Activated T-helper 2 cell treated with anti-CD3 and anti-CD28 coated beads, Interferon-gamma antibody, Interleukin-2, Interleukin-4, amounts not matched to agents 10 μg/mL and 5 μg/mL and 100 μg/mL, durations not matched to agents 14 hours and 24 hours and 36 hours (primary cell): ENCODE measurements around the gene HEXD. TPM values are rescaled to one million over a fixed set of nuclear protein-coding genes. Genes with fewer than 3 reads are reported as not detected.

Source experiments
- DNase-seq: peaks from one replicate; pipeline ENCODE4 v3.0.0; 2021; ENCODE audit warnings: low spot score
- H3K27ac Mint-ChIP-seq: one replicate; pipeline ENCODE4 v1.8.0; 2021; ENCODE audit warnings: mixed read lengths
- H3K27me3 Mint-ChIP-seq: one replicate; pipeline ENCODE4 v1.8.0; 2021; ENCODE audit warnings: low read depth, mixed read lengths
- H3K36me3 Mint-ChIP-seq: one replicate; pipeline ENCODE4 v1.8.0; 2021; ENCODE audit warnings: low read depth, mixed read lengths
- H3K4me1 Mint-ChIP-seq: one replicate; pipeline ENCODE4 v1.8.0; 2021; ENCODE audit warnings: low read depth, mixed read lengths
- H3K4me3 Mint-ChIP-seq: one replicate; pipeline ENCODE4 v1.8.0; 2021; ENCODE audit warnings: low read depth, mild to moderate bottlenecking, moderate library complexity, mixed read lengths
- H3K9me3 Mint-ChIP-seq: one replicate; pipeline ENCODE4 v1.8.0; 2021; ENCODE audit warnings: mixed read lengths
- intact Hi-C: fragments of 100-400 bp; cut with micrococcal nuclease; formaldehyde crosslinking; loops from one replicate; pipeline ENCODE4 v1.15.1; 2023
- total RNA-seq: library from RNA; stranded (reverse); gene quantifications from 2 replicates; pipeline ENCODE4 v1.2.3, GENCODE V29; 2022

The HEXD gene
- total RNA-seq, 1 donor from 2014 or later, result 36.7 TPM

GRCh38 chr17:82477934-82478333, 59.8 kb downstream of the HEXD start:
- H3K4me3 Mint-ChIP-seq, result no peak overlapping the region
- H3K4me1 Mint-ChIP-seq, result peaks cover 11% of the 10 kb centered on the region
- H3K27ac Mint-ChIP-seq, result no peak overlapping the region
- no peaks in the 10 kb centered on the region for H3K9me3 Mint-ChIP-seq
- DNase-seq, result no peak
- peaks cover 61% of the 10 kb centered on the region for H3K36me3 Mint-ChIP-seq
- H3K27me3 Mint-ChIP-seq, result no peaks in the 10 kb centered on the region
- intact Hi-C loops, result no loop called here

- DNase-seq, result no peak
- peak overlapping the region; percentile 16 for H3K27ac Mint-ChIP-seq
- peaks cover 65% of the 10 kb centered on the region for H3K36me3 Mint-ChIP-seq
- H3K27me3 Mint-ChIP-seq, result no peaks in the 10 kb centered on the region
- intact Hi-C loops, result no loop called here
- peaks cover 11% of the 10 kb centered on the region for H3K4me1 Mint-ChIP-seq
- H3K4me3 Mint-ChIP-seq, result no peak overlapping the region
- no peaks in the 10 kb centered on the region for H3K9me3 Mint-ChIP-seq
Measured at GRCh38 chr17:82479602-82480001, 61.5 kb downstream of the HEXD start.

- Mint-ChIP-seq H3K36me3 (peaks cover 67% of the 10 kb centered on the region), H3K4me1 (peaks cover 11% of the 10 kb centered on the region)
- intact Hi-C loops, result no loop called here
Measured at GRCh38 chr17:82480318-82480717, 62.2 kb downstream of the HEXD start.

GRCh38 chr17:82483204-82483660, 65.1 kb downstream of the HEXD start:
- H3K4me1 Mint-ChIP-seq, result peaks cover 9% of the 10 kb centered on the region
- no peak for DNase-seq
- no peaks in the 10 kb centered on the region for H3K9me3 Mint-ChIP-seq
- no peaks in the 10 kb centered on the region for H3K27me3 Mint-ChIP-seq
- no peak overlapping the region for H3K4me3 Mint-ChIP-seq
- peaks cover 77% of the 10 kb centered on the region for H3K36me3 Mint-ChIP-seq
- intact Hi-C loops, result no loop called here
- H3K27ac Mint-ChIP-seq, result no peak overlapping the region

More at GRCh38 chr17:82480318-82480717, 62.2 kb downstream of the HEXD start:
- H3K27ac Mint-ChIP-seq, result no peak overlapping the region
- DNase-seq, result no peak
- H3K27me3 Mint-ChIP-seq, result no peaks in the 10 kb centered on the region
- no peak overlapping the region for H3K4me3 Mint-ChIP-seq
- H3K9me3 Mint-ChIP-seq, result no peaks in the 10 kb centered on the region

DNA sequence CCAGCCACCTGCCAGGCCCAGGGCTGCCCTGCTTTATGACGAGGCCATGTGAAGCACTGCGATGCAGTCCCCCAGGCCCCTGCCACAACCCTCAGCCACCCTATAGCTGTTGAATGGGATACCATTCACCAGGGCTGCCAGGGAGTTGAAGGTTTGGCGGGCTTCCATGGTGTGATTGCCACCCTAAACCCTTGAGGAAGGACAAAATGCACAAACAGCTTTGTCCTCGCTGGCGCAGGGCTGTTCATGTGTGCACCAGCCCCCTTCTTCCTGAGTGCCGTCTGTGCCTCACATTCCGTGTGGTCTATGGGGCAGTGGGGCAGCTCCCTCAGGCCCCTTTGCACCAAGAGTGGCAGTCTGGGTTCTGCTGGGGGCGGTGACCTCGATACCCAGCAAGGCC, 65.7 kb downstream of the HEXD start:
- Mint-ChIP-seq H3K27ac (no peak overlapping the region), H3K36me3 (peaks cover 82% of the 10 kb centered on the region), H3K4me3 (no peak overlapping the region), H3K9me3 (no peaks in the 10 kb centered on the region), H3K27me3 (no peaks in the 10 kb centered on the region), H3K4me1 (peaks cover 7% of the 10 kb centered on the region)
- intact Hi-C loops, result no loop called here
- DNase-seq, result no peak

GRCh38 chr17:82486231-82487094, 68.3 kb downstream of the HEXD start:
- peaks cover 6% of the 10 kb centered on the region for H3K4me1 Mint-ChIP-seq
- no peaks in the 10 kb centered on the region for H3K27me3 Mint-ChIP-seq
- no peaks in the 10 kb centered on the region for H3K9me3 Mint-ChIP-seq
- H3K27ac Mint-ChIP-seq, result peak overlapping the region; percentile 28
- no peak overlapping the region for H3K4me3 Mint-ChIP-seq
- intact Hi-C loops, result no loop called here
- no peak for DNase-seq
- peaks cover 64% of the 10 kb centered on the region for H3K36me3 Mint-ChIP-seq

DNA sequence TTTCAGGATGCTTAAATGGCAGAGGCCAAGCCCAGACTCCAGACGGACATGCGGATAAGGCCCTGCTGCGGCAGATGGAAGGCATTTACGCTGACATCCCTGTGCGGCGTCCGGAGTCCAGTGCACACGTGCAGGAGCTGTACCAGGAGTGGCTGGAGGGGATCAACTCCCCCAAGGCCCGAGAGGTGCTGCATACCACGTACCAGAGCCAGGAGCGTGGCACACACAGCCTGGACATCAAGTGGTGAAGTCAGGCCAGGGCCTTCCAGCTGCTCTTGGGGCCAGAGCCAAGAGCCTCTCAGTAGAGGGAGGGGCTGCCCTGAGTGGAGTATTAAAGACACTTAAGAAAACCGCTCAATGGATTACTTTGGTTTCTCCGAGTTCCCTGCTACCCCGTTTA, 69.8 kb downstream of the HEXD start:
- H3K4me1 Mint-ChIP-seq, result peaks cover 6% of the 10 kb centered on the region
- no peak overlapping the region for H3K4me3 Mint-ChIP-seq
- DNase-seq, result no peak
- peaks cover 55% of the 10 kb centered on the region for H3K36me3 Mint-ChIP-seq
- H3K27ac Mint-ChIP-seq, result no peak overlapping the region
- no peaks in the 10 kb centered on the region for H3K27me3 Mint-ChIP-seq
- no peaks in the 10 kb centered on the region for H3K9me3 Mint-ChIP-seq
- intact Hi-C loops, result no loop called here

- no peak for DNase-seq
- Mint-ChIP-seq H3K27me3 (no peaks in the 10 kb centered on the region), H3K4me1 (peaks cover 7% of the 10 kb centered on the region), H3K27ac (no peak overlapping the region), H3K36me3 (peaks cover 47% of the 10 kb centered on the region), H3K4me3 (no peak overlapping the region), H3K9me3 (no peaks in the 10 kb centered on the region)
- intact Hi-C loops, result no loop called here
Measured at GRCh38 chr17:82489117-82489516, 71.0 kb downstream of the HEXD start.

GRCh38 chr17:82489851-82490511, 71.8 kb downstream of the HEXD start:
- no peak overlapping the region for H3K4me3 Mint-ChIP-seq

DNA sequence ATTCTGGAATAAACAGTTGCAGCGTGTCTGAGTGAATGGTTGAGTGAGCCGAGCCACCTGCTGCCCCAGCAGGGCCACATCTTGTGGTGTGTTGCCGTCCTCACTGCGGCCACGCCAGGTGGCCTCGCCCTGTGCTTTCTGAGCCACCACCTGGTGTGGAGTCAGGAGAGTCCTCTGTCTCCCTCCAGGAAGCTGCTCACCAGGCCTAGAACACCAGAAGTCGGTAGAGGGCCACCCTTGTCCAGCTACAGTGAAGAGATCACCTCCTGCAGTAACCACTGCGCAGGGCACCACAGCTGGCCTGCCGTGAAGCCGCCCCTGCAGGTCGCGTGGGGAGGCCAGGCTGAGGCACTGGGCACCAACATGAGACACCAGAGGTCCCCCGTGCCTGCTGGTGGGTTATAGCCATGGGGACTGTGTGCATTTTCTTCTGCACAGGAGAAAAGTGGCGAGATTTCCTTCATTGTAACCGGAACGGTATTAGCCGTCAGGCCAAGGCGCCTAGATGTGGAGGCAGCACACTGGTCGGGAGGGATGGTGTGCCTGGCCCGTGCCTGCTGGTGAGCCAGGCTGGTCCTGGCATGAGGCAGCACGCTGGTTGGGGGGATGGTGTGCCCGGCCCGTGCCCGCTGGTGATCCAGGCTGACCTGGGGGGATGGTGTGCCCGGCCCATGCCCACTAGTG, 72.5 kb downstream of the HEXD start:
- no peak for DNase-seq
- H3K4me3 Mint-ChIP-seq, result no peak overlapping the region
- peaks cover 16% of the 10 kb centered on the region for H3K4me1 Mint-ChIP-seq
- H3K9me3 Mint-ChIP-seq, result no peaks in the 10 kb centered on the region
- intact Hi-C loops, result no loop called here
- peaks cover 34% of the 10 kb centered on the region for H3K36me3 Mint-ChIP-seq
- H3K27me3 Mint-ChIP-seq, result no peaks in the 10 kb centered on the region
- no peak overlapping the region for H3K27ac Mint-ChIP-seq

More at GRCh38 chr17:82489851-82490511, 71.8 kb downstream of the HEXD start:
- intact Hi-C loops, result no loop called here
- Mint-ChIP-seq H3K9me3 (no peaks in the 10 kb centered on the region), H3K27me3 (no peaks in the 10 kb centered on the region), H3K4me1 (peaks cover 15% of the 10 kb centered on the region), H3K36me3 (peaks cover 41% of the 10 kb centered on the region), H3K27ac (no peak overlapping the region)
- DNase-seq, result no peak

DNA sequence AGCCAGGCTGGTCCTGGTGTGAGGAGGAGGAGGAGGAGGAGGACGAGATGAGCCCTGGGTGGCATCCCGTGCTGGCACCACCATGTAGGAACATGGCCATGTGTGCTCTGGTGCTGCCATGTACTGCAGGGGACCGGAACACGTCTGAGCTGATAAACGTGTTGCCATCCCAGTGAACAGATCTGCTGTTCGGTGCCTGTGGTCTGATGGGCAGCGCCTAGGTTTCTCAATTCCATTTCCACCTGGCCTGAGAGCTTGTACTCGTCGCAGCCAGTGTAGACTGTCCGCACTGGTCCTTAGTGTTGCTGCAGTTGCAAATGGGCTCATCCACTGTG, 73.0 kb downstream of the HEXD start:
- intact Hi-C loops, result no loop called here
- H3K9me3 Mint-ChIP-seq, result no peaks in the 10 kb centered on the region
- H3K36me3 Mint-ChIP-seq, result peaks cover 29% of the 10 kb centered on the region
- H3K4me3 Mint-ChIP-seq, result no peak overlapping the region
- H3K27ac Mint-ChIP-seq, result no peak overlapping the region
- H3K27me3 Mint-ChIP-seq, result no peaks in the 10 kb centered on the region
- no peak for DNase-seq
- H3K4me1 Mint-ChIP-seq, result peaks cover 15% of the 10 kb centered on the region

GRCh38 chr17:82491533-82491932, 73.4 kb downstream of the HEXD start:
- peaks cover 14% of the 10 kb centered on the region for H3K4me1 Mint-ChIP-seq
- no peaks in the 10 kb centered on the region for H3K9me3 Mint-ChIP-seq
- no peak overlapping the region for H3K27ac Mint-ChIP-seq
- no peak overlapping the region for H3K4me3 Mint-ChIP-seq
- H3K27me3 Mint-ChIP-seq, result no peaks in the 10 kb centered on the region
- intact Hi-C loops, result no loop called here
- peaks cover 25% of the 10 kb centered on the region for H3K36me3 Mint-ChIP-seq
- no peak for DNase-seq
